ENCODE results near the gene SRSF1. TPM values are rescaled to one million over a fixed set of nuclear protein-coding genes. Genes with fewer than 3 reads are reported as not detected.

The SRSF1 gene
- total RNA-seq, 1 donor from 2014 or later: 258 TPM

DNA sequence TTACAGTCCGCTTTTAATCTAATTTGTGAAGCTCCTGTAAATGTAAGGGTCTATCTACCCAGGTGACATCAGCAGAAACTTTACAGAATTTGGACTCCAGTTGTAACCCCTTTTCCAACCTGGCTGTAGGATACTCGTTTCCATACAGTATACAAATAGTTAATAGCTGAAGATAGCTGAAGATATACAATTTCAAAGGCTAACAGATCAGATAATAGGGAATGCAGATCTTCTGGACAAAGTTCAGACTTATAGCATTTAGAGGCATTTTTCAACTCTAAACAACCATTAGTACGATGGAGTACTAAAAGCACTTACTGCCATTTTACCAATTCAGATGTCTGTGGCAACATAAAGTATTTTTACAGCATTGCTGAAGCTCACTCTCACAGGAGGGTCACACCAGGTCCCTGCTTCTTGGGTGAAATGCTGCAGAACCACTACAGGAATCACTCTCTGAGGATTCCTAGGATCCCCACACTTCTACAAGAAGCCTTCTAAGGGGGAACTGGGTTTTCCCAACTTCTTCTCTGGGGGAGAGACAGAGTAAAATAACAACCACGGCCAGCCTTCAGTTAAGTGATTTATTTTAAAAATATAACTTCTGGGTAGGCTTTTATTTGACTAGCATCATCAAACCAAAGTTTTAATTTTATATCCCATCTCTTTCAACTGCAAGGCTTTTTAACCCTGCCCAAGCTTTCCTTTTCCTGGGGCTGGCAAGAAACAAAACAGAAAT is 21.9 kb downstream of the SRSF1 start:
- TF ChIP-seq, protein P1, sequence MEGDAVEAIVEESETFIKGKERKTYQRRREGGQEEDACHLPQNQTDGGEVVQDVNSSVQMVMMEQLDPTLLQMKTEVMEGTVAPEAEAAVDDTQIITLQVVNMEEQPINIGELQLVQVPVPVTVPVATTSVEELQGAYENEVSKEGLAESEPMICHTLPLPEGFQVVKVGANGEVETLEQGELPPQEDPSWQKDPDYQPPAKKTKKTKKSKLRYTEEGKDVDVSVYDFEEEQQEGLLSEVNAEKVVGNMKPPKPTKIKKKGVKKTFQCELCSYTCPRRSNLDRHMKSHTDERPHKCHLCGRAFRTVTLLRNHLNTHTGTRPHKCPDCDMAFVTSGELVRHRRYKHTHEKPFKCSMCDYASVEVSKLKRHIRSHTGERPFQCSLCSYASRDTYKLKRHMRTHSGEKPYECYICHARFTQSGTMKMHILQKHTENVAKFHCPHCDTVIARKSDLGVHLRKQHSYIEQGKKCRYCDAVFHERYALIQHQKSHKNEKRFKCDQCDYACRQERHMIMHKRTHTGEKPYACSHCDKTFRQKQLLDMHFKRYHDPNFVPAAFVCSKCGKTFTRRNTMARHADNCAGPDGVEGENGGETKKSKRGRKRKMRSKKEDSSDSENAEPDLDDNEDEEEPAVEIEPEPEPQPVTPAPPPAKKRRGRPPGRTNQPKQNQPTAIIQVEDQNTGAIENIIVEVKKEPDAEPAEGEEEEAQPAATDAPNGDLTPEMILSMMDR (IDR thresholded peaks at IDR 0.05; ENCODE audit: unreplicated experiment): no peak
- Mint-ChIP-seq H3K4me1 (peaks cover 69% of the 10 kb centered on the region), H3K9me3 (no peaks in the 10 kb centered on the region), H3K27me3 (ENCODE audit: low read depth) (no peaks in the 10 kb centered on the region), H3K4me3 (peak overlapping the region; percentile 46), H3K36me3 (peaks cover 12% of the 10 kb centered on the region), H3K27ac (peak overlapping the region; percentile 90)
- DNase-seq (ENCODE audit: low spot score in 2 of 2, unreplicated experiment in 2 of 2): no peak

DNA sequence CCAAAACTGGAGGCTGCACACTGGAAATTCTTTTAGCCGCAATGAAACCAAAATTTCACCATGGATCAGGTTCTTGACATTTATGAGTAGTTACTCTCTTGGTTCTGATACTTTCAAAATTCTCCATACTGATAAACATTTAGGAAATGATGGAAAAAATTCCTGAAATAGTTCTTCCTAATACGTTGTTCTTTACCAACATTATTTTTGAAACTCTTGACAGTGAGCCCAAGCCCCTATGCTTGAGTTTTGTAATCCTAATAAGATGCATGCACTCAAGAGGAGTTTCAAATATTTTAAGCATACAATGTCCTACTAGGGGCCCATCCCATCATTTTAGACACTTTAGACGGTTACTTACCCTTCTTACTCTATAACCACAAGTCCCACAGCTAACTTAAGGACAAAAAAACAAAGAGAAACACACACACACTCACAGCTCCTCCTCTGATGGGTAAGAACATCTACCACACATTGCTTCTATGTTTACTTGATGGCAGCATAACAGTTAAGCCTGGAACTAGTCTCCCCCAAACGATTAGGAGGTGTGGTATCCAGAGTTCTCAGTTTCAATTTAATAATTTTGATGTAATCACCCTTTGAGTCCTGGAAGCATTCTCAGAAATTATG is 22.7 kb downstream of the SRSF1 start:
- Mint-ChIP-seq H3K4me3 (peak overlapping the region; percentile 46), H3K9me3 (no peaks in the 10 kb centered on the region), H3K27me3 (ENCODE audit: low read depth) (no peaks in the 10 kb centered on the region), H3K36me3 (peaks cover 12% of the 10 kb centered on the region), H3K27ac (peak overlapping the region; percentile 90), H3K4me1 (peaks cover 62% of the 10 kb centered on the region)
- TF ChIP-seq, protein P1 (IDR thresholded peaks at IDR 0.05; ENCODE audit: unreplicated experiment): no peak
- DNase-seq (ENCODE audit: low spot score in 2 of 2, unreplicated experiment in 2 of 2): no peak

DNA sequence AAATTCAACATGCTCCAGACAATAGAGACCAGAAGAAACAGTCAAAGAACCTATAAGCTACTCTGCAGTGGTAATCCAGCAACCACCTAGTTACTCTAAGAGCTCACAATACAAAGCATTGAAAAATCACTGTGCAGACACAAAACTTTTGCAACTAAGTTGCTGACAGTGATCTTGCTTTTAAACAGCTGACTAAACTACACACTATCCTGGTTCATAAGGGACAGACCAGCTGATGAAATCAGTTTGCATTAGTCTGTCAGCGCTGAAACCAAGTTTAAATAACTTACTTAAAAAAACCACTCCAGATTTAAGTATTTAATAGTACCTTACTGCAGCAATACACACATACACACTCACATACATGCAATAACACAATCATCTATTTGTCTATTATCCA is 23.6 kb downstream of the SRSF1 start:
- peaks cover 16% of the 10 kb centered on the region for H3K36me3 Mint-ChIP-seq
- H3K27me3 Mint-ChIP-seq (ENCODE audit: low read depth): no peaks in the 10 kb centered on the region

DNA sequence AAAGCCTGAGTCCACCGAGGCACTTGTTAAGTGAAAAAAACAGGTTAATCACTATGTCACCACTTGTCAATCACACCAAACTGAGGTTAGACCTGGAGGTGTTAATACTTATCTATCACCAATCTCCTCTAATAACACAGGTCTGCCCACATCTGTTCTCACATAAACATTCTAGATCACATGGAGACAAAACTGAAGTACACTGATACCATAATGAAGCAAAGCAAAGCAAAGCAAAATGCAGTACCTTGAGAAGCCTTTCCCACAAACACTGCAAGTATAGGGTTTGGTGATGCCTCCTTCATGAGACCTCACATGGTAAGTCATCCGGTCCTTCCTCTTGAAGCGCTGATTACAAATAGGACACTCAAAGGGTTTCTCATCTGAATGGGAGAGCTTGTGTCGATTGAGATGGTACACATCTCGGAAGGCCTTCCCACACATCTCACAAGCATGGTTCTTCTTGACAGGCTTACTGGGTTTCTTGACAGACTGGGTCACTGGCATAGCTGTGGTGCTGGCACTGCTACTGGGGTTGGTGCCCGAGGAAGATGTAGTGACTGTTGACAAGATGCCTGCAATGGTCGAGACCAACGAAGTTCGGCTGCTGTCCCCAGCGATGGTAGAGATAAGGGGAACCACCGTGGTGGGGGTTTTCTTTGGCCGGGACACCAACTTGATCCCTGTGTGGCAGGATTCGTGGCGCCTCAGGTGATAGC is 24.4 kb downstream of the SRSF1 start:
- Mint-ChIP-seq H3K9me3 (no peaks in the 10 kb centered on the region), H3K36me3 (peaks cover 21% of the 10 kb centered on the region), H3K4me3 (no peak overlapping the region), H3K27me3 (ENCODE audit: low read depth) (no peaks in the 10 kb centered on the region), H3K4me1 (peaks cover 54% of the 10 kb centered on the region), H3K27ac (no peak overlapping the region)
- TF ChIP-seq, protein P1 (IDR thresholded peaks at IDR 0.05; ENCODE audit: unreplicated experiment): no peak
- no peak for DNase-seq (ENCODE audit: low spot score in 2 of 2, unreplicated experiment in 2 of 2)

More for the DNA sequence above, 23.6 kb downstream of the SRSF1 start:
- Mint-ChIP-seq H3K9me3 (no peaks in the 10 kb centered on the region), H3K4me1 (peaks cover 54% of the 10 kb centered on the region), H3K4me3 (no peak overlapping the region), H3K27ac (peak overlapping the region; percentile 13)
- no peak for DNase-seq (ENCODE audit: low spot score in 2 of 2, unreplicated experiment in 2 of 2)
- TF ChIP-seq, protein P1 (IDR thresholded peaks at IDR 0.05; ENCODE audit: unreplicated experiment): no peak

DNA sequence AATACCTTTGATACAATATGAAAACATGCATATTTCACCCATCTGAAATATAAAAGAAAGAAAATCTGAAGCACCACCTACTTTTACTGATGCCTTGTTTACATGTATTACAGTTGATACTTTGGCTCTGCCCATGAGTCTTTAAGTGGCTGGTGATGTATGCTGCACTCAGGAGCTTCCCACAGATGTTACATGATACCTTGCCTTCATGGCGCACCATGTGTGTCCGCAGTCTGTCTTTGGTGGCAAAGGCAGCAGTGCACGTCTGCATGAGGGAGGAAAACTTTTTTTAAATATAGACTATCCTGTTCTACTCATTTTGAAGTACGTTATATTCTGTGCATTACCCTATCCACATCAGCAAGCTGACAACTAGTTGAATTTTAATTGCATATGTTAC is 26.5 kb downstream of the SRSF1 start:
- Mint-ChIP-seq H3K4me1 (peaks cover 41% of the 10 kb centered on the region), H3K36me3 (peaks cover 32% of the 10 kb centered on the region), H3K4me3 (no peak overlapping the region), H3K27me3 (ENCODE audit: low read depth) (no peaks in the 10 kb centered on the region), H3K9me3 (no peaks in the 10 kb centered on the region), H3K27ac (no peak overlapping the region)
- TF ChIP-seq, protein P1 (IDR thresholded peaks at IDR 0.05; ENCODE audit: unreplicated experiment): no peak
- no peak for DNase-seq (ENCODE audit: low spot score in 2 of 2, unreplicated experiment in 2 of 2)

All from mesothelial cell of epicardium (in vitro differentiated cells).